Caki2 (cell line): Measurements from ENCODE around the gene NDUFB7. TPM values are rescaled to one million over a fixed set of nuclear protein-coding genes. Genes with fewer than 3 reads are reported as not detected.
"Not testable (repeated sequence)": the region's sequence is repeated elsewhere in the genome, so short reads cannot be mapped to it uniquely, and the experiment has no call there.

Source experiments
- DNase-seq: peaks from one replicate; pipeline ENCODE4 v3.0.0-alpha.2; 2015; ENCODE audit warnings: low read depth
- in situ Hi-C: cut with HindIII; loops from 2 replicates; pipeline ENCODE4 v1.10.0; 2016; ENCODE audit warnings: low sequenced_read_pairs, low pct_unique_long_range_greater_than_20kb, mixed read lengths
- total RNA-seq: library from RNA; depleted of rRNA; stranded (reverse); fragments of >200 nt; shearing (Covaris generic); gene quantifications from 2 replicates; pipeline ENCODE4 v1.2.3, GENCODE V29; 2014; ENCODE audit warnings: low replicate concordance

Gene NDUFB7
- total RNA-seq, 1 experiment from 2014 or later, result 590 TPM

- in situ Hi-C loops, result no loop called here
- no peak for DNase-seq
Observed at GRCh38 chr19:14577885-14578427, 6.1 kb upstream of the NDUFB7 start.

GRCh38 chr19:14577264-14577663 is 5.4 kb upstream of the NDUFB7 start:
- in situ Hi-C loops, result no loop called here
- no peak for DNase-seq

- in situ Hi-C loops, result no loop called here
Observed at GRCh38 chr19:14576363-14576762, 4.5 kb upstream of the NDUFB7 start.

GRCh38 chr19:14575428-14575980 is 3.6 kb upstream of the NDUFB7 start:
- DNase-seq, result no peak
- in situ Hi-C loops, result no loop called here

More at GRCh38 chr19:14576363-14576762, 4.5 kb upstream of the NDUFB7 start:
- DNase-seq, result no peak

GRCh38 chr19:14570864-14571527 is 870 bp downstream of the NDUFB7 start:
- in situ Hi-C loops, result no loop called here

GRCh38 chr19:14567079-14567478 is 4.8 kb downstream of the NDUFB7 start:
- DNase-seq, result no peak
- in situ Hi-C loops, result no loop called here

More at GRCh38 chr19:14570864-14571527, 870 bp downstream of the NDUFB7 start:
- DNase-seq, result no peak

GRCh38 chr19:14566712-14567077 is 5.2 kb downstream of the NDUFB7 start:
- in situ Hi-C loops, result no loop called here
- no peak for DNase-seq

GRCh38 chr19:14565765-14566711 is 5.8 kb downstream of the NDUFB7 start:
- in situ Hi-C loops, result no loop called here
- DNase-seq, result no peak

GRCh38 chr19:14565298-14565679 is 6.6 kb downstream of the NDUFB7 start:
- in situ Hi-C loops, result no loop called here

GRCh38 chr19:14564652-14565297 is 7.1 kb downstream of the NDUFB7 start:
- in situ Hi-C loops, DNase-seq: not testable (repeated sequence)

More at GRCh38 chr19:14565298-14565679, 6.6 kb downstream of the NDUFB7 start:
- DNase-seq, result no peak

- in situ Hi-C loops, result no loop called here
- no peak for DNase-seq
Observed at GRCh38 chr19:14563989-14564651, 7.7 kb downstream of the NDUFB7 start.

- in situ Hi-C loops, result no loop called here
- DNase-seq, result no peak
Observed at GRCh38 chr19:14563590-14563926, 8.3 kb downstream of the NDUFB7 start.

- no peak for DNase-seq
- in situ Hi-C loops, result no loop called here
Observed at GRCh38 chr19:14562660-14563589, 8.9 kb downstream of the NDUFB7 start.

- in situ Hi-C loops, result no loop called here
- DNase-seq, result no peak
Observed at GRCh38 chr19:14561847-14562351, 10.0 kb downstream of the NDUFB7 start.

GRCh38 chr19:14561249-14561648 is 10.6 kb downstream of the NDUFB7 start:
- in situ Hi-C loops, result no loop called here
- DNase-seq, result no peak

- in situ Hi-C loops, result no loop called here
- no peak for DNase-seq
Observed at GRCh38 chr19:14560776-14561108, 11.1 kb downstream of the NDUFB7 start.
